Activated CD8-positive, alpha-beta memory T cell treated with anti-CD3 and anti-CD28 coated beads for 4 hours (primary cell): ENCODE data around the gene TBC1D2B.

Source experiments
- DNase-seq, 2 donors: peaks; one replicate each; pipeline ENCODE4 v3.0.0-alpha.2; 2020; ENCODE audit warnings: low read depth in 2 of 2

Gene TBC1D2B

DNA sequence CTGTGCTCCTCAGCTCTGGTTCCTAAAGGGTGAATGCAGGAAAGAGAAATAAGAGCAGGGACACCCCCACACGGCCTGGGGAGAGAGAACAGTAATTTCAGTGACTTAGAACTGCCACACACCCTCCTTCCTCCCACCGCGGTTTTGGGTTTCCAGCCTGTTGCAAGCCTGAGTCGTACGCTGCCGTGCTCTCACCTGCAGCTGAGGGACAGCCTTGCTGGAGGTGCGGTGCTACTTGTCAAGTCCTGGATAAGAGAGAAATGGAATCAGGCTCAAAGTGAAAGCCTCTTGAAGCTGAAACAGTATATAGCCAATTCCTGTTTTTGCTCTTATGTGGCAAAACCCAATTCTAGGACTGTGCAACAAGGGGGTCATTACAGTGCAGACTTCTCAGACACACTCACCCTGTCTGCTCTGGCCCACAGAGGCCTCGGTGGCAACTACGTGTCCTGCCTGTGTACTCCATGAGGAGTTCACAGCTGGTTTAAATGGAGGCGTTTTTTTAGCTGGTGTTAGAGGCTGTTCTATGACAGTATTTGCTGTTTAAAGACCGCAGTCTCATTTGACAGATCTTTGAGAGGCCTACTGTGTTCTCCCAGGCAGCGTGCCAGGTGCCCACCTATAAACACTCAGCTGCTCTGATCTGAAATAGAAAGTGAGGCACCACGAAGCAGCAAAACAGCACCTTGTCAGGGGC is 42.9 kb downstream of the TBC1D2B start:
- DNase-seq, result peak; percentile 56 to 67

GRCh38 chr15:78033864-78034263 is 43.6 kb downstream of the TBC1D2B start:
- DNase-seq, result no peak

- DNase-seq, result no peak
Measured at GRCh38 chr15:78032671-78033070, 44.8 kb downstream of the TBC1D2B start.

DNA sequence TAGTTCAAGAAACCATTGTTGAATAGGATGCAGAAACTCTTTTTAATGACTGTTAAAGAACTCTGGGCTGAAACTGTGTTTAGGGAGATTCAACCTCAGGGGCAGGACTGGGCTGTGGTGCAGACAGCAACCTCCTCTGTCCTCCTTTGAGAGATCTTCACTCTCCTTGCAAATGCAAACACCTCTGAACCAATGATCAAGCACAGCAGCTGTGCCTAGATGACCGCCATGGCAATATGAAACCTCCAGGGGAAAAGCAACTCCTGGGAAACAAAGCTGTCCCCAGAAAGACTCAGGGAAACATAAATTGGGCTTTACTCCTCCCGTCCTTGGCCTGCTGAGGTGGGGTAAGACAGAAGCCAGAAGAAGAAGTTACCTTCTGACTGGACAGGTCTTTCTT is 52.6 kb downstream of the TBC1D2B start:
- DNase-seq, result no peak

DNA sequence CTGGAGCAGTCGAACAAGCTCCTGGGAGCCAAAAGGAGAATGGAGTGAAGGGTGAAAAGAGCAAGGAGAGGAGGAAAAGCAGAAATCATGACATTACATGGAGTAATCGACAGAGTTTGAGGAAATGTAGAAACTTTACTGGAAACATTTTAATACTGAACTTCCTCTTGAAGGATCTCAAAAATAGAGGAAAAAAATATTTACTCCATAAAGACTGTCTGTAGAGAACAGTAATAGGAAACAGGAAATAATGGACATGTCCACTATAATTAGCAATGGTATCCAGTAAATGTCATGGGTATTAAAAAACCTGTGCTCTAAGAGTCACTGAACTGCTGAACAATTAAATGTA is 53.0 kb downstream of the TBC1D2B start:
- DNase-seq, result no peak

- no peak for DNase-seq
Measured at GRCh38 chr15:78023865-78024518, 53.5 kb downstream of the TBC1D2B start.

- DNase-seq, result no peak
Measured at GRCh38 chr15:78023081-78023665, 54.3 kb downstream of the TBC1D2B start.

DNA sequence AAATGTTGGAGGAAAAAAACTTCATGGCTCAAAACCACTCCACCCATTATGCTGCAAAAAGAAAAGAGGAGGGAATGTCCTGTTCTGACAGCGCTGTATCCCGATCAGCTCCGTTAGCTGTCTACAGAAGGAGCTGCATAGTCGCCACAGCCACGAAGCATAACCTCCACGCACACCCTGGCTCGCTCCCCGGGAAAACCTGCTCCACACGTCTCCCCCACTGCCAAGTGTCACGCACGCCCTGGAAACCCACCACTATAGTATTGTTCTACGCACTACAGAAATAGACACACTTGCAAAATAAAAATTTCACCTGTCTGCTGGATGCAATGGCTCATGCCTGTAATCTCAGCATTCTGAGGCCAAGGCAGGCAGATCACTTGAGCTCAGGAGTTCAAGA is 55.8 kb downstream of the TBC1D2B start:
- DNase-seq, result no peak

- no peak for DNase-seq
Measured at GRCh38 chr15:78020007-78020406, 57.5 kb downstream of the TBC1D2B start.

DNA sequence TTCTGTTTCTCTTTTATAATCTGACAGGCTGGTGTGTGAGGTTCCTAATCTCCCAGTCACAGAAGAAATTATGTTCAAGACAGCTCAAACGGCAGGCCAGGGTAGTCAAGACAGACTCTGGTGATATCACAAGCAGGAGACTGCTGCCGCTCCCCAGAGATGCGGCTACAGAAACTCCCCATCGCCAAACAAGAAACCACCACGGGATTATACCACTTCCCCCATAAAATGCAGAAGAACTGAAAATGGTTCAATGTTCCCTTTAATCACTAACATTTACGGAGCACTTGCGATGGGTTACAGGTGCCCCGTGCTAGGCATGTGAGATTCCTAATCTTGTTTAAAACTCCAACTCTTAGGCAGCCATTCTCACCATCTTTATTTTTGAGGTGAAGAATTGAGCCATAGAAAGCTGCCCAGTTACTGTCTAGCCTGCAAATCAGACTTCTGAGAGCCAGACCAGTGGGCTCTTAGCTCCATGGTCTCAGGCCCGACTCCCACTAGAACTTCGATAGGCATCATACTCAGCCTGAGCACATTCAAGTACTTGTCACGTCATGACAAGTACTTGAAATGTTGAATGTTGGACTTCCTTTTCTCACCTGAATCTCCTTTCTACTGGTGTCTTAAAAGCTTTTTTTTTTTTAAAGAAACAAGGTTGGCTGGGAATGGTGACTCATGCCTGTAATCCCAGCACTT is 58.4 kb downstream of the TBC1D2B start:
- no peak for DNase-seq

DNA sequence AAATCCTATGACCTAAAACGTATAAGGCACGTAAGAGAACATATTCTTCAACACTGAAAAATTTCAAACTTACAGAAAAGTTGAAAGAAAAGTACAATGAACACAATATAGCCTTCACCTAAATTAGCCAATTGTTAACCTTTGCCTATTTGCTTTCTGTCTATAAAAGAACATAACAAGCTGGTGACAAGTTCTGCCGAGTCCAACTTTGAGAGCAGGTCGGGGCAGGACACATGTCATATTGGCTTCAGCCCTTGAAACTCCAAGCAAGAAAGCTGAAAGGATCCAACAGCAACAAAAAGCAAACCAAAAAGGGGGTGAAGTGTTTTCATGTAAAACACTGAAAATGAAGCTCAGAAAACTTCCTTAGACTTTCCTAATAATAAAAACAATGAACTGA is 59.1 kb downstream of the TBC1D2B start:
- DNase-seq, result no peak

DNA sequence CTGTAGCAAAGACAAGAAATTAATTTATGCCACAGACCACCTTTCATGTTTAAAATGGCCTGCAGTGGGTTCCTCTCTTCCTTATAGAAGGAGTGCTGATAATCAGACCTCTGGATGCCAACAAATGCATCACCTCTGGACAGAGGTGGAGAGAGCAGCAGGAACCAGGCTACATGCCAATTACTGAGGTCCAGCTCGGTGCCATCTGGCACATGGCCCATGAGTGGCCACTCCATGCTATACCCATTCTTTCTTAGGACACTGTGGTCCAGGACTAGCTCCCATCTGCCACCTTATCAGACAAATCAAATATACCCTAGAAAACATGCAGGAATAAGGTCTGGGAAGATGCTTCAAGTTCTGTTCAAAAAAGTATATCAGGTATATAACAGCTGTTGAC is 60.7 kb downstream of the TBC1D2B start:
- DNase-seq, result no peak

GRCh38 chr15:78012643-78013077 is 64.9 kb downstream of the TBC1D2B start:
- DNase-seq, result no peak

DNA sequence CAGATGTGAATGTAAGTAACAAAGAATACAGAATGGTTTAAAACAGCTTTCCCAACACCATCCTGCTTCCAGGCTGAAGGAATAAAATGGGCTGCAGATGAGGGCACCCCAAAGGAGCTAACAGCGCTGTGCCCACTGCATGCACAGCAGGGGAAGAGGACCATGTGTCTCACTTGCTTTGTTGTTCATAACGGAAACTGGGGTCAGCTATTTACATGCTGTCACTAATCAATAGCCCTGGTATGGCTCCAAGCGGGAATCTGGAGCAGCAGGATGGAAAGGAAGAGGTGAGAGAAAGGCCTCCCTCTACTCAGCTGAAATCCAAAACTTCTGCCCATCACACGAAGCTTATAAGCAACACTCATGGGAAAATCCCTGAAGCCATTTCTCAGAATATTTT is 67.4 kb downstream of the TBC1D2B start:
- DNase-seq, result no peak

DNA sequence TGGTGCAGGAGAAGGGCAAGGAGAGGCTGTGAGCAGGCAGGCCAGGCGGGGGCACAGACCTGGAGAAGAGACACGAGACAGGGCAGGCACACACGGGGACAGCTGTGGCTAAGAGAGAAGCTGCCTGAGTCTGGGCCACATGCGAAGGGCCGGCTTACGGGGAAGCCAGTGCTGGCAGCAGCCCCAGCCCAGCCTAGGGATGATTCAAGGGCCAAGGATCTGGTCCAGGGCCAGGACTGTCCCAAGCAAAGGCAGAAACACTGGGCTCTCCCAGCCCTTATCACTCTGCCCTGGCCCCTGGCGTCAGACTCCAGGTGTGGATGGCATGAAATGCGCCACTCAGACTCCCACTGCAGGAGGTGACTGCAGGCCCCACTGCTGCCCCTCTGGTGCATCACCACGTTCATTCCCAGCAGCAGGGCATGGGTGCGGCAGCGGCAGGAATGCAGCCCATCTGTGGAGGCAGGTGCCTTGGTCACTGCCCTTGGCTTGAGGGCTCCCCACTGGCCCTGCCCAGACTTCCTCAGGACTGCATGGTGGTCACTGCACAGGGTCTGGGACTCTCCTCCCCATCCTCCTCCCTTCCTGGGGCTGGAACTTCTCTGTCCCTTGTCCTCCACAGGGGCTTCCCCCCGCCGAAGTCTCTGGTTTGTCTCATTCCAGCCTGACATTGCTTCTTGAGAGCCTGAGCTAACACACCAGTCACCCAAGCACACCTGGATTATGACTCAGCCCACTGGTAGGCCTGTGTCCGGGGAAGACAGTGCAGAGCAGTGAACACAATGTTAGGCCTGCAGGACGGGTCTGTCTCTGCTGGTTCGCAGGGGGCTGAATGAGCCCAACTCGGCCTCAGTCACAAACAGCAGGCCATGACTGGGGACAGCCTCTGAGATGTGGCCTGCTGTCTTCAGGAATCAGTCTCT is 69.3 kb downstream of the TBC1D2B start:
- DNase-seq, result no peak

GRCh38 chr15:78007211-78007931 is 70.1 kb downstream of the TBC1D2B start:
- no peak for DNase-seq

GRCh38 chr15:78006567-78007205 is 70.8 kb downstream of the TBC1D2B start:
- DNase-seq, result no peak

- DNase-seq, result no peak
Measured at GRCh38 chr15:78004919-78005634, 72.4 kb downstream of the TBC1D2B start.

DNA sequence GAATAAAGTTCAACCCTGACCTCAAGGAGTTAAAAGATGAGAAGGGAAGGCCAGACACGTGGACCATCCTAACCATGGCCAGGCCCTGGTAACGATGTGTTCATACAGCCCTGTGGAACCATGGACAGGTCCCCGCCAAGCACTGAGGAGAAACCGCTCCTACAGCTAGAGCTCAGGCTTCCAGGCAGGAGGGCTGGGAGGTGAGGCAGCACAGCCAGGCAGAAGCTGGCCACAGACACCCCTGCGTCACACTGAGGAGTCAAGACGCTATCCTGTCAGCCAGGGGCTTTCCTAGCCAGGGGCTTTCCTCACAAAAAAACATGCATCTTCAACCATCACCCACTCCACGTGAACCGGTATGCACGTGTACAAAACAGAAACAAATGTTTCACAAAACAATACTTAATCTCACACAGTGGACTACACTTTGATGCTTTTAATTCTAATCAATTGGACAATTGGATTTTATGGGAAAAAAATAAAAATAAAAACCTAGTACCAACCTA is 73.2 kb downstream of the TBC1D2B start:
- no peak for DNase-seq
